ENCODE results near the gene KCNAB3.

- TF ChIP-seq, protein P1, sequence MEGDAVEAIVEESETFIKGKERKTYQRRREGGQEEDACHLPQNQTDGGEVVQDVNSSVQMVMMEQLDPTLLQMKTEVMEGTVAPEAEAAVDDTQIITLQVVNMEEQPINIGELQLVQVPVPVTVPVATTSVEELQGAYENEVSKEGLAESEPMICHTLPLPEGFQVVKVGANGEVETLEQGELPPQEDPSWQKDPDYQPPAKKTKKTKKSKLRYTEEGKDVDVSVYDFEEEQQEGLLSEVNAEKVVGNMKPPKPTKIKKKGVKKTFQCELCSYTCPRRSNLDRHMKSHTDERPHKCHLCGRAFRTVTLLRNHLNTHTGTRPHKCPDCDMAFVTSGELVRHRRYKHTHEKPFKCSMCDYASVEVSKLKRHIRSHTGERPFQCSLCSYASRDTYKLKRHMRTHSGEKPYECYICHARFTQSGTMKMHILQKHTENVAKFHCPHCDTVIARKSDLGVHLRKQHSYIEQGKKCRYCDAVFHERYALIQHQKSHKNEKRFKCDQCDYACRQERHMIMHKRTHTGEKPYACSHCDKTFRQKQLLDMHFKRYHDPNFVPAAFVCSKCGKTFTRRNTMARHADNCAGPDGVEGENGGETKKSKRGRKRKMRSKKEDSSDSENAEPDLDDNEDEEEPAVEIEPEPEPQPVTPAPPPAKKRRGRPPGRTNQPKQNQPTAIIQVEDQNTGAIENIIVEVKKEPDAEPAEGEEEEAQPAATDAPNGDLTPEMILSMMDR (IDR thresholded peaks at IDR 0.05; ENCODE audit: low read length) = no peak
- TF ChIP-seq EZH2 (IDR thresholded peaks at IDR 0.05; ENCODE audit: borderline replicate concordance, low read length) = no peak
Measured at GRCh38 chr17:7945651-7946050, 16.0 kb upstream of the KCNAB3 start.
